ENCODE measurements around the gene LIPT2.

Gene LIPT2

GRCh38 chr11:74494916-74495315 is 1.4 kb upstream of the LIPT2 start:
- DNase-seq, result no peak

- no peak for DNase-seq
Observed at GRCh38 chr11:74493791-74494630, 487 bp upstream of the LIPT2 start.

- DNase-seq, result no peak
Observed at GRCh38 chr11:74492084-74492483, 1.4 kb downstream of the LIPT2 start.

GRCh38 chr11:74490941-74491340 is 2.6 kb downstream of the LIPT2 start:
- DNase-seq, result no peak

GRCh38 chr11:74487875-74488274 is 5.6 kb downstream of the LIPT2 start:
- no peak for DNase-seq

GRCh38 chr11:74485868-74486267 is 7.7 kb downstream of the LIPT2 start:
- no peak for DNase-seq

- no peak for DNase-seq
Observed at GRCh38 chr11:74480688-74481417, 12.7 kb downstream of the LIPT2 start.

GRCh38 chr11:74479732-74480123 is 13.8 kb downstream of the LIPT2 start:
- DNase-seq, result no peak

GRCh38 chr11:74478877-74479731 is 14.4 kb downstream of the LIPT2 start:
- DNase-seq, result no peak

GRCh38 chr11:74476536-74476935 is 17.0 kb downstream of the LIPT2 start:
- no peak for DNase-seq

GRCh38 chr11:74474316-74474715 is 19.2 kb downstream of the LIPT2 start:
- DNase-seq, result no peak

- no peak for DNase-seq
Observed at GRCh38 chr11:74473382-74474173, 19.9 kb downstream of the LIPT2 start.

- DNase-seq, result no peak
Observed at GRCh38 chr11:74471668-74472429, 21.7 kb downstream of the LIPT2 start.

- no peak for DNase-seq
Observed at GRCh38 chr11:74471037-74471436, 22.5 kb downstream of the LIPT2 start.

GRCh38 chr11:74470526-74470925 is 23.0 kb downstream of the LIPT2 start:
- DNase-seq, result no peak

GRCh38 chr11:74468936-74469335 is 24.6 kb downstream of the LIPT2 start:
- no peak for DNase-seq

- DNase-seq, result no peak
Observed at GRCh38 chr11:74468521-74468920, 25.0 kb downstream of the LIPT2 start.

- DNase-seq, result no peak
Observed at GRCh38 chr11:74468058-74468457, 25.5 kb downstream of the LIPT2 start.

- no peak for DNase-seq
Observed at GRCh38 chr11:74466916-74467885, 26.3 kb downstream of the LIPT2 start, which contains the start of gene KCNE3. Gene KCNE3, minus strand, starts transcription at chr11:74467549. Its CDS starts 9,986 bp downstream, at chr11:74457563.

- no peak for DNase-seq
Observed at GRCh38 chr11:74465291-74465708, 28.2 kb downstream of the LIPT2 start.
